Large intestine (tissue), 3 donors: ENCODE measurements around the gene ARFGEF3. TPM values are rescaled to one million over a fixed set of nuclear protein-coding genes. Genes with fewer than 3 reads are reported as not detected.

Experiments
- DNase-seq, 2 donors: peaks; one replicate each; pipeline versions ENCODE4 v3.0.0 to v3.0.0-alpha.2; 2013
- H3K27ac ChIP-seq: one replicate; pipeline ENCODE4 v1.5.1; 2013; ENCODE audit warnings: low read length
- H3K27me3 ChIP-seq: 2 replicates; pipeline ENCODE4 v1.6.1; 2013; ENCODE audit warnings: low read length; ENCODE audit not compliant: control insufficient read depth, insufficient read depth
- H3K36me3 ChIP-seq: 2 replicates; pipeline ENCODE4 v1.6.1; 2013; ENCODE audit warnings: low read length; ENCODE audit not compliant: control insufficient read depth, insufficient read depth
- H3K4me1 ChIP-seq: one replicate; pipeline ENCODE4 v1.6.1; 2013; ENCODE audit warnings: low read length; ENCODE audit not compliant: control insufficient read depth, insufficient read depth
- H3K4me3 ChIP-seq: one replicate; pipeline ENCODE4 v1.5.1; 2013; ENCODE audit warnings: low read length
- H3K9me3 ChIP-seq: one replicate; pipeline ENCODE4 v1.6.1; 2013; ENCODE audit warnings: mild to moderate bottlenecking, low read depth, low read length, moderate library complexity; ENCODE audit not compliant: control insufficient read depth
- WGBS: methylation state at CpG from one replicate; pipeline ENCODE4 v1.1.5; 2013; ENCODE audit warnings: low lambda C conversion rate; ENCODE audit not compliant: insufficient coverage; 5-methylcytosine and 5-hydroxymethylcytosine counted together
- polyA plus RNA-seq: library from polyadenylated mRNA; unstranded; fragments of 120-200 nt; gene quantifications from one replicate; pipeline ENCODE4 v1.2.1, GENCODE V29; 2013

Gene ARFGEF3
- polyA plus RNA-seq, 1 donor: 7.3 TPM

GRCh38 chr6:138197570-138197969 is 35.8 kb downstream of the ARFGEF3 start:
- 100% methylated on average over 1 of the region's 7 CpGs for WGBS
- H3K4me3 ChIP-seq: no peak overlapping the region
- H3K27ac ChIP-seq: no peak overlapping the region
- H3K9me3 ChIP-seq: no peaks in the 10 kb centered on the region
- H3K4me1 ChIP-seq: no peaks in the 10 kb centered on the region
- DNase-seq: no peak
- no peaks in the 10 kb centered on the region for H3K36me3 ChIP-seq
- no peaks in the 10 kb centered on the region for H3K27me3 ChIP-seq

DNA sequence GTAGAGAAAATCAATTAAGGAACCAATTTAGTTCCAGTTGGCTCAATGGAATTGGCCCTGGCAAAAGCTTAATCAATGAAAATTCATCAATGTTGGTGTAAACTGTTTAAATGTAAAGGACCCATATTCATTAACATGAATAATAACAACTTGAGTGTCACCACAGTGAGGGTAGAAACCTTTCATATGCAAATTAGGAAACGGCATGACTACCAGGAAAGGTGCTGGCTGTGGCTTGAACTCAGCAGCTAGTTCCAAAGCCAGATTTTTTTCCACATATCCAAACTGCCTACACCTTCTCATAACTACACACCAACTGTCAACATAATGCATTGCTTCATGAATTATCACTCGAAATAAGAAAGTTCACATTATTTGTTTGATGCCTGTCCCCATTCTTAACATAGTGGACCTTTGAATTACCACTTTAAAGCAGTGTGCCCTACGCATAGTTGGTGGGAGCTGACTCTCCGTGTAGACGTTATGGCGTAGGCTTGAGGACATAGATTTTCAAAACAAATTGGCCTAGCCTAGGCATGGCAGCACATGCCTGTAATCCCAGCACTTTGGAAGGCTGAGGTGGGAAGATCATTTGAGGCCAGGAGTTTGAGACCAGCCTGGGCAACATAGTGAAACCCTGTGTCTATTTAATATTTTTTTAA is 36.8 kb downstream of the ARFGEF3 start:
- no peaks in the 10 kb centered on the region for H3K9me3 ChIP-seq
- H3K36me3 ChIP-seq: no peaks in the 10 kb centered on the region
- no peak overlapping the region for H3K4me3 ChIP-seq
- no CpG with 5 or more reads among the region's 6 CpGs for WGBS
- H3K4me1 ChIP-seq: no peaks in the 10 kb centered on the region
- no peak for DNase-seq
- H3K27ac ChIP-seq: no peak overlapping the region
- H3K27me3 ChIP-seq: no peaks in the 10 kb centered on the region

DNA sequence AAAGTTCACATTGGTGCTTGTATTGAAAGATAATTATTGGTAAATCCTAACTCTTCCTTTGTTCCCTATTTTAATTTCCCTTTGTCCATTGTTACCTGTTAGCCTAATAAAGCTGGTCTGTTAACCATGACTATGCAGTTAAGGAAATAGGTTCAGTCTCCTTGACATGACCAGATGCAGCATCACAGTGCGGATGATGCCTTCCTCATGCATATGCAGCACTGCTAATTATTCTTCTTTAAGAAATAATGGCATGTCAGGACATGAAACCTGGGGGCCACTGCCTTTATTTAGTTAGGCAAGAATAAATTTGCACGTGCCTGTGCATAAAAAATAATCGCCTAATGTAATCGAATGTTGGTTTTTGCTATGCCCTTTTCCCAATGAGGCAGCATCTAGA is 40.1 kb downstream of the ARFGEF3 start:
- Histone ChIP-seq H3K27ac (no peak overlapping the region), H3K36me3 (no peaks in the 10 kb centered on the region), H3K9me3 (no peaks in the 10 kb centered on the region), H3K27me3 (no peaks in the 10 kb centered on the region), H3K4me1 (no peaks in the 10 kb centered on the region), H3K4me3 (no peak overlapping the region)
- no peak for DNase-seq
- 100% methylated on average over 1 of the region's 4 CpGs for WGBS

GRCh38 chr6:138203315-138203714 is 41.6 kb downstream of the ARFGEF3 start:
- H3K27me3 ChIP-seq: no peaks in the 10 kb centered on the region
- DNase-seq: no peak
- no peak overlapping the region for H3K27ac ChIP-seq
- no peaks in the 10 kb centered on the region for H3K4me1 ChIP-seq
- no peak overlapping the region for H3K4me3 ChIP-seq
- H3K9me3 ChIP-seq: no peaks in the 10 kb centered on the region
- H3K36me3 ChIP-seq: no peaks in the 10 kb centered on the region
- WGBS: no CpG with 5 or more reads among the region's 2 CpGs

- H3K4me1 ChIP-seq: no peaks in the 10 kb centered on the region
- no peak overlapping the region for H3K27ac ChIP-seq
- no peaks in the 10 kb centered on the region for H3K27me3 ChIP-seq
- H3K4me3 ChIP-seq: no peak overlapping the region
- no peaks in the 10 kb centered on the region for H3K36me3 ChIP-seq
- no peaks in the 10 kb centered on the region for H3K9me3 ChIP-seq
- DNase-seq: no peak
Observed at GRCh38 chr6:138204303-138204702, 42.6 kb downstream of the ARFGEF3 start.

- Histone ChIP-seq H3K9me3 (no peaks in the 10 kb centered on the region), H3K36me3 (no peaks in the 10 kb centered on the region), H3K27ac (no peak overlapping the region), H3K4me1 (no peaks in the 10 kb centered on the region), H3K4me3 (no peak overlapping the region), H3K27me3 (no peaks in the 10 kb centered on the region)
- no peak for DNase-seq
- no CpG with 5 or more reads among the region's 4 CpGs for WGBS
Observed at GRCh38 chr6:138204792-138205384, 43.1 kb downstream of the ARFGEF3 start.

- H3K27ac ChIP-seq: no peak overlapping the region
- no peaks in the 10 kb centered on the region for H3K36me3 ChIP-seq
- 80% methylated on average over 1 of the region's 5 CpGs for WGBS
- DNase-seq: no peak
- no peaks in the 10 kb centered on the region for H3K9me3 ChIP-seq
- H3K4me3 ChIP-seq: no peak overlapping the region
- no peaks in the 10 kb centered on the region for H3K27me3 ChIP-seq
- H3K4me1 ChIP-seq: no peaks in the 10 kb centered on the region
Observed at GRCh38 chr6:138205437-138206094, 43.8 kb downstream of the ARFGEF3 start.

DNA sequence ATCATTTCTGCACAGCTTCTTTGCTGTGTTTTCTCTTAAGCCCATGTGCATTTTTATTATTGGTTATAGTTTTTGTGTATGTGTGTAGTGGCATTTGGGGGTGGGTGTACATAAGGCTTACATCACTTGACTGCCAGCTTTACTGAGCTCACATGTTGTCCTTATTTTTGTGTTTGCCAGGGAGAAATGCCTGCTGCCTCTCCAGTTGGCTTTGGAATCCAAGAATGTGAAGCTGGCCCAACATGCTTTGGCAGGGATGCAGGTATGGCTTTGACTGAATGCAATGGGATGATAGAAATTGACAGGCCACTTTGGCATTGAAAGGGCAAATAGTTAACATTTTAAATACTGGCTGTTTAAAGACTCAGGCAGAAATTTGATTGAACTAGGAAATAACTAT is 45.1 kb downstream of the ARFGEF3 start:
- Histone ChIP-seq H3K4me1 (no peaks in the 10 kb centered on the region), H3K9me3 (no peaks in the 10 kb centered on the region), H3K27me3 (no peaks in the 10 kb centered on the region), H3K36me3 (no peaks in the 10 kb centered on the region), H3K4me3 (no peak overlapping the region), H3K27ac (no peak overlapping the region)
- no peak for DNase-seq

- no peak for DNase-seq
- WGBS: no CpG with 5 or more reads among the region's 2 CpGs
- H3K27ac ChIP-seq: no peak overlapping the region
- H3K36me3 ChIP-seq: no peaks in the 10 kb centered on the region
- no peak overlapping the region for H3K4me3 ChIP-seq
- no peaks in the 10 kb centered on the region for H3K4me1 ChIP-seq
- H3K9me3 ChIP-seq: no peaks in the 10 kb centered on the region
- no peaks in the 10 kb centered on the region for H3K27me3 ChIP-seq
Observed at GRCh38 chr6:138211048-138211581, 49.4 kb downstream of the ARFGEF3 start.

DNA sequence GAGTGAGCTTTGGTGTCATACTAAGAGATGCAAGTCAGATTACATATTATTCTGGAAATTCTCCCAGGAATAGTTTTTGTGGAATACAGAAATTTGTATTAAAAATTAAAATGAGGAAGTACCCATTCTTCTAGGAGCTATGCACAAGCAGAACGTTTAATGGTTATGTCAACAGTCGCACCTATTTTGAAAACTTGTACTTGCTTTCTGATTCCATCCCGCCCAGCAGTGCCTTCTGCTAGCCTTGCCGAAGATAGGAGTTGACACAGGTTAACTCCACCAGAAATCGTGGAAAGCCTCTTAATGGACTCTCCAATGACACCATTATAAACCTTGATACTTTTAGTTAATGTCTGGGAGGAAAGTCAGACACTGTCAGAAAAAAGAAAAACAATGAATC is 49.9 kb downstream of the ARFGEF3 start:
- Histone ChIP-seq H3K9me3 (no peaks in the 10 kb centered on the region), H3K4me3 (no peak overlapping the region), H3K36me3 (no peaks in the 10 kb centered on the region), H3K27me3 (no peaks in the 10 kb centered on the region), H3K4me1 (no peaks in the 10 kb centered on the region), H3K27ac (no peak overlapping the region)
- 100% methylated on average over 2 of the region's 5 CpGs for WGBS
- DNase-seq: no peak
